H9 (cell line): ENCODE data around the gene PPM1B. TPM values are rescaled to one million over a fixed set of nuclear protein-coding genes. Genes with fewer than 3 reads are reported as not detected.

Source experiments
- DNase-seq: peaks from one replicate; pipeline ENCODE4 v3.0.0-alpha.2; 2017
- H2AFZ ChIP-seq: one replicate; pipeline ENCODE4 v1.6.1; 2013; ENCODE audit warnings: mild to moderate bottlenecking, low read length, control low read depth, moderate library complexity
- H2AK5ac ChIP-seq: 2 replicates; pipeline ENCODE4 v1.6.1; 2013; ENCODE audit warnings: low read length, control low read depth, mixed read lengths; ENCODE audit not compliant: insufficient read length
- H2BK120ac ChIP-seq: one replicate; pipeline ENCODE4 v1.6.1; 2013; ENCODE audit warnings: low read depth, mild to moderate bottlenecking, low read length, control low read depth, inconsistent platforms; ENCODE audit not compliant: poor library complexity, severe bottlenecking
- H2BK12ac ChIP-seq: 2 replicates; pipeline ENCODE4 v1.6.1; 2013; ENCODE audit warnings: low read length, control low read depth, mixed read lengths, low read depth; ENCODE audit not compliant: insufficient read length
- H2BK15ac ChIP-seq: 2 replicates; pipeline ENCODE4 v1.6.1; 2013; ENCODE audit warnings: low read depth, low read length, control low read depth
- H2BK20ac ChIP-seq: one replicate; pipeline ENCODE4 v1.6.1; 2013; ENCODE audit warnings: low read depth, mild to moderate bottlenecking, low read length, control low read depth, inconsistent platforms; ENCODE audit not compliant: poor library complexity, severe bottlenecking
- H2BK5ac ChIP-seq: 2 replicates; pipeline ENCODE4 v1.6.1; 2013; ENCODE audit warnings: low read length, control low read depth, mixed read lengths; ENCODE audit not compliant: insufficient read length
- H3K14ac ChIP-seq: 2 replicates; pipeline ENCODE4 v1.6.1; 2013; ENCODE audit warnings: low read length, control low read depth; ENCODE audit not compliant: insufficient read depth
- H3K18ac ChIP-seq: 2 replicates; pipeline ENCODE4 v1.6.1; 2013; ENCODE audit warnings: low read depth, mild to moderate bottlenecking, mixed read lengths, low read length, control low read depth; ENCODE audit not compliant: insufficient read length
- H3K23ac ChIP-seq: 2 replicates; pipeline ENCODE4 v1.6.1; 2013; ENCODE audit warnings: low read length, control low read depth, mixed read lengths, low read depth; ENCODE audit not compliant: insufficient read length
- H3K23me2 ChIP-seq: 2 replicates; pipeline ENCODE4 v1.6.1; 2013; ENCODE audit warnings: low read depth, mild to moderate bottlenecking, mixed read lengths, low read length, control low read depth; ENCODE audit not compliant: insufficient read length, poor library complexity, severe bottlenecking
- H3K27ac ChIP-seq: 2 replicates; pipeline ENCODE4 v1.5.1; 2013; ENCODE audit warnings: low read length, control low read depth, mixed read lengths, low read depth; ENCODE audit not compliant: insufficient read length
- H3K27me3 ChIP-seq: 2 replicates; pipeline ENCODE4 v1.6.1; 2013; ENCODE audit warnings: low read length, control low read depth, inconsistent platforms; ENCODE audit not compliant: insufficient read depth
- H3K4ac ChIP-seq: 2 replicates; pipeline ENCODE4 v1.6.1; 2013; ENCODE audit warnings: low read depth, mild to moderate bottlenecking, control low read depth, inconsistent platforms, low read length, moderate library complexity
- H3K4me1 ChIP-seq: 2 replicates; pipeline ENCODE4 v1.6.1; 2013; ENCODE audit warnings: low read length, control low read depth, inconsistent platforms; ENCODE audit not compliant: insufficient read depth
- H3K4me2 ChIP-seq: 2 replicates; pipeline ENCODE4 v1.6.1; 2013; ENCODE audit warnings: low read length, control low read depth, mixed read lengths; ENCODE audit not compliant: insufficient read length, insufficient read depth
- H3K56ac ChIP-seq: 2 replicates; pipeline ENCODE4 v1.6.1; 2013; ENCODE audit warnings: low read depth, mild to moderate bottlenecking, mixed read lengths, low read length, control low read depth; ENCODE audit not compliant: insufficient read length
- H3K79me1 ChIP-seq: 2 replicates; pipeline ENCODE4 v1.6.1; 2013; ENCODE audit warnings: low read depth, mild to moderate bottlenecking, moderate library complexity, low read length, control low read depth, inconsistent platforms; ENCODE audit not compliant: insufficient read depth, poor library complexity, severe bottlenecking
- H3K79me2 ChIP-seq: 2 replicates; pipeline ENCODE4 v1.6.1; 2013; ENCODE audit warnings: low read length, control low read depth, inconsistent platforms; ENCODE audit not compliant: insufficient read depth
- H3K9ac ChIP-seq: 2 replicates; pipeline ENCODE4 v1.6.1; 2013; ENCODE audit warnings: low read length, control low read depth, mixed read lengths; ENCODE audit not compliant: insufficient read length; ENCODE audit errors: extremely low read depth
- H3K9me3 ChIP-seq: one replicate; pipeline ENCODE4 v1.6.1; 2013; ENCODE audit warnings: low read depth, low read length, inconsistent platforms; ENCODE audit not compliant: control insufficient read depth
- H3T11ph ChIP-seq: one replicate; pipeline ENCODE4 v1.6.1; 2013; ENCODE audit warnings: mild to moderate bottlenecking, low read length, control low read depth, inconsistent platforms
- H4K20me1 ChIP-seq: one replicate; pipeline ENCODE4 v1.6.1; 2013; ENCODE audit not compliant: control insufficient read depth, insufficient read length, insufficient read depth
- H4K5ac ChIP-seq: 2 replicates; pipeline ENCODE4 v1.6.1; 2013; ENCODE audit warnings: low read depth, mild to moderate bottlenecking, mixed read lengths, low read length, control low read depth; ENCODE audit not compliant: insufficient read length
- H4K8ac ChIP-seq: replicated peaks from 2 replicates; pipeline ENCODE4 v1.6.1; 2013; ENCODE audit warnings: low read length, control low read depth, mixed read lengths, low read depth; ENCODE audit not compliant: insufficient read length
- H4K91ac ChIP-seq: 2 replicates; pipeline ENCODE4 v1.6.1; 2013; ENCODE audit warnings: low read depth, mild to moderate bottlenecking, moderate library complexity, mixed read lengths, low read length, control low read depth; ENCODE audit not compliant: insufficient read length
- H3K27ac Mint-ChIP-seq, 3 experiments: 2 replicates in 2 of 3; 3 replicates in 1 of 3; pipeline ENCODE4 v1.8.0; 2020 to 2021; ENCODE audit warnings: mixed read lengths in 3 of 3, mild to moderate bottlenecking in 1 of 3, moderate library complexity in 1 of 3
- H3K27me3 Mint-ChIP-seq: 2 replicates; pipeline ENCODE4 v1.8.0; 2021; ENCODE audit warnings: low read depth, mild to moderate bottlenecking, moderate library complexity, mixed read lengths
- H3K36me3 Mint-ChIP-seq, 3 experiments: 2 replicates in 2 of 3; 3 replicates in 1 of 3; pipeline ENCODE4 v1.8.0; 2020 to 2021; ENCODE audit warnings: low read depth in 3 of 3, mixed read lengths in 3 of 3; ENCODE audit not compliant: insufficient read depth in 1 of 3
- H3K4me1 Mint-ChIP-seq, 2 experiments: 2 replicates each; pipeline ENCODE4 v1.8.0; 2020; ENCODE audit warnings: mixed read lengths in 2 of 2
- H3K4me3 Mint-ChIP-seq, 2 experiments: 2 replicates in 1 of 2; 3 replicates in 1 of 2; pipeline ENCODE4 v1.8.0; 2020 to 2021; ENCODE audit warnings: mild to moderate bottlenecking in 2 of 2, mixed read lengths in 2 of 2, moderate library complexity in 1 of 2
- H3K9me3 Mint-ChIP-seq, 2 experiments: 2 replicates in 1 of 2; 3 replicates in 1 of 2; pipeline ENCODE4 v1.8.0; 2020; ENCODE audit warnings: mild to moderate bottlenecking in 2 of 2, mixed read lengths in 2 of 2, moderate library complexity in 1 of 2
- CTCF ChIP-seq: fragments of 200-600 bp; sonication (generic); conservative IDR thresholded peaks from 3 replicates; pipeline ENCODE4 v1.8.0; 2021; ENCODE audit warnings: antibody characterized with exemption, mild to moderate bottlenecking
- WGBS: extraction: QIAGEN DNeasy Blood & Tissue Kit; methylation state at CpG from one replicate; pipeline ENCODE4 v1.1.7; 2013; ENCODE audit warnings: missing lambda C conversion rate, low lambda C conversion rate, mixed read lengths; ENCODE audit not compliant: insufficient read length; ENCODE audit errors: extremely low coverage; 5-methylcytosine and 5-hydroxymethylcytosine counted together
- total RNA-seq: library from RNA; stranded (reverse); gene quantifications from 2 replicates; pipeline ENCODE4 v1.2.1, GENCODE V29; 2021

Gene PPM1B
- total RNA-seq, 1 experiment from 2014 or later, result 156 TPM

- Histone ChIP-seq H2BK20ac (no peak overlapping the region), H4K20me1 (no peaks in the 10 kb centered on the region), H2BK120ac (no peak overlapping the region), H3K27ac (no peak overlapping the region), H2AFZ (no peak overlapping the region), H2BK15ac (no peak overlapping the region), H4K8ac (no peak overlapping the region), H4K5ac (no peak overlapping the region), H3K79me2 (no peaks in the 10 kb centered on the region), H2BK12ac (no peak overlapping the region), H3K9ac (no peak overlapping the region), H3T11ph (no peak overlapping the region), H3K4me2 (no peak overlapping the region), H3K23me2 (no peaks in the 10 kb centered on the region), H3K79me1 (no peaks in the 10 kb centered on the region), H3K14ac (no peak overlapping the region), H3K23ac (no peak overlapping the region), H3K18ac (no peak overlapping the region), H3K4ac (no peak overlapping the region), H3K27me3 (no peaks in the 10 kb centered on the region), H3K56ac (no peak overlapping the region), H4K91ac (no peak overlapping the region), H3K4me1 (no peaks in the 10 kb centered on the region), H2AK5ac (no peak overlapping the region), H3K9me3 (no peaks in the 10 kb centered on the region), H2BK5ac (no peak overlapping the region)
- 100% methylated on average over 1 of the region's 2 CpGs for WGBS
- Mint-ChIP-seq H3K9me3 (no peaks in the 10 kb centered on the region), H3K4me1 (peaks cover 3 to 8% of the 10 kb centered on the region in 2 experiments), H3K36me3 (no peaks in the 10 kb centered on the region), H3K4me3 (no peak overlapping the region), H3K27ac (no peak overlapping the region), H3K27me3 (no peaks in the 10 kb centered on the region; the same call in 1 of the 2 replicates)
- no peak for DNase-seq
- TF ChIP-seq CTCF, result no peak
Measured at GRCh38 chr2:44273596-44273995, 104.9 kb downstream of the PPM1B start.
